Endothelial cell of hepatic sinusoid (primary cell): ENCODE measurements around the gene NR2F1-AS1.
"Not testable (repeated sequence)": the region's sequence is repeated elsewhere in the genome, so short reads cannot be mapped to it uniquely, and the experiment has no call there.

ENCODE experiments used
- in situ Hi-C: cut with HindIII; loops from 2 replicates; pipeline ENCODE4 v1.10.0; 2017; ENCODE audit warnings: low sequenced_read_pairs

The NR2F1-AS1 gene

GRCh38 chr5:93401634-93402213, 179.3 kb downstream of the NR2F1-AS1 start:
- in situ Hi-C loops: no loop called here

GRCh38 chr5:93399675-93400074, 181.3 kb downstream of the NR2F1-AS1 start:
- in situ Hi-C loops: no loop called here

GRCh38 chr5:93395971-93396379, 185.0 kb downstream of the NR2F1-AS1 start:
- in situ Hi-C loops: no loop called here

GRCh38 chr5:93395010-93395409, 186.0 kb downstream of the NR2F1-AS1 start:
- in situ Hi-C loops: no loop called here

GRCh38 chr5:93394301-93394700, 186.7 kb downstream of the NR2F1-AS1 start:
- in situ Hi-C loops: no loop called here

- in situ Hi-C loops: not testable (repeated sequence)
Measured at GRCh38 chr5:93391169-93391568, 189.8 kb downstream of the NR2F1-AS1 start.

- in situ Hi-C loops: no loop called here
Measured at GRCh38 chr5:93385655-93386054, 195.4 kb downstream of the NR2F1-AS1 start.

- in situ Hi-C loops: no loop called here
Measured at GRCh38 chr5:93384995-93385394, 196.0 kb downstream of the NR2F1-AS1 start.

- in situ Hi-C loops: no loop called here
Measured at GRCh38 chr5:93384026-93384425, 197.0 kb downstream of the NR2F1-AS1 start.

GRCh38 chr5:93382188-93382825, 198.7 kb downstream of the NR2F1-AS1 start:
- in situ Hi-C loops: no loop called here

- in situ Hi-C loops: no loop called here
Measured at GRCh38 chr5:93381057-93381456, 200.0 kb downstream of the NR2F1-AS1 start.

GRCh38 chr5:93378073-93378472, 202.9 kb downstream of the NR2F1-AS1 start:
- in situ Hi-C loops: no loop called here

- in situ Hi-C loops: no loop called here
Measured at GRCh38 chr5:93371893-93372292, 209.1 kb downstream of the NR2F1-AS1 start.

- in situ Hi-C loops: no loop called here
Measured at GRCh38 chr5:93364378-93364777, 216.6 kb downstream of the NR2F1-AS1 start.

- in situ Hi-C loops: no loop called here
Measured at GRCh38 chr5:93360436-93361088, 220.5 kb downstream of the NR2F1-AS1 start.

- in situ Hi-C loops: no loop called here
Measured at GRCh38 chr5:93359960-93360305, 221.1 kb downstream of the NR2F1-AS1 start.
